HG02973 (cell line): ENCODE measurements around the gene PGLYRP4.
"Not testable (repeated sequence)": the region's sequence is repeated elsewhere in the genome, so short reads cannot be mapped to it uniquely, and the experiment has no call there.

Source experiments
- ATAC-seq: cut with Tn5 transposase; IDR thresholded peaks from one replicate; pipeline ENCODE4 v1.9.1; 2021; ENCODE audit warnings: moderate library complexity; ENCODE audit not compliant: unreplicated experiment

The PGLYRP4 gene

DNA sequence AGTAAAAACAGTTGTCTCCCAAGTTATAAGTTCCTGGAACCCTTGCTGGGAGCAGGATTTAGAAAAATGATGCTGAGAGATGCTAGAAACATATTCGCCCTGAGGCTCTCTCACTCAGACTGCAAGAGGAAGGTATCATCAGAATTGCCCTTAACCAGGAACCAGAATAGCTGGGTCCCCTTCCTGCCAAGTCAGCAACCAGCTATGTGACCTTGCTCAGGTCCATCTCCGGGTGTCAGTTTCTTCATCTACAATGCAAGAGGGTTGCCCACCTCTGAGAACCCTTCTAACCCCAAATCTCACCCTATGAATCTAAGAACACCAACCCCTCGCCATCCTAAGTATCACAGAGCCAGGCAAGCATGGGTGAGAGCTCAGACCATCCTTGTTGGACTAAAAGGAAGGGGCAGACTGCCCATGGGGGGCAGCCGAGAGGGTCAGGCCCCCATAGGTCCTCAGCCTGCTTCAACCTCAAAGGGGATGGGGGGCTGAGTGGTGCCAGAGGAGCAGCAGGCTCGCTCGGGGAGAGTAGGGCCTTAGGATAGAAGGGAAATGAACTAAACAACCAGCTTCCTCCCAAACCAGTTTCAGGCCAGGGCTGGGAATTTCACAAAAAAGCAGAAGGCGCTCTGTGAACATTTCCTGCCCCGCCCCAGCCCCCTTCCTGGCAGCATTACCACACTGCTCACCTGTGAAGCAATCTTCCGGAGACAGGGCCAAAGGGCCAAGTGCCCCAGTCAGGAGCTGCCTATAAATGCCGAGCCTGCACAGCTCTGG, 8.6 kb upstream of the PGLYRP4 start:
- no peak for ATAC-seq

DNA sequence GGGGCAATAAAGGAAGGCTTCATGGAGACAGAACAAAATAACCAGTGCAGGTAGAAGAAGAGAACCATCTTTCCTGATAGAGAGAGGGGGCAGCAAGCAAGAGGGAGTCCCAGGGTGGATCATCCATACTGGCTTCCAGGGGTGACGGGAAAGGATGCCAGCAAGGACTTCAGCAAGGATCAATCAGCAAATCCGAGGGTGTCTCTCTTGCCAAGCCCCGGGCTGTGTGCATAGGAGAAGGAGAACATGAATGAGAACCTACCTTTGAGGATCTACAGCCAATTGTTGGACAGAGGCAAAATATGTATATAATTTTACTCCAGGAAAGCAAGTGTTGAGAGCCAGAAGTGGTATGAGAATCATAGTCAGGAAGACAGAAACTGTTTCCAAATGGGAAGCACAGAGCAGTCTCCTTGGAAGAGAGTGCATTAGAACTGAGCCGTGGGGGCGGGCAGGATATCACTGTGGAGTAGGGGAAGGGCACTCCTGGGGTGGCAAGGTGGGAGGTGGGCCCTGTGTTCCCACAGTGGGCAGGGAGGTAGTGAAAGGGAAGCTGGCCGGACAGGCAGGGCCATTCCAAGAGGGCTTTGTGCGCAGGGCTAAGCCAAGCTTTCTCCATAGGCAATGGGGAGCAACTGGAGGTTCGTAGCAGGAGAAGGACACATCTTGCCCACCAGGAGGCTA, 7.9 kb upstream of the PGLYRP4 start:
- no peak for ATAC-seq

DNA sequence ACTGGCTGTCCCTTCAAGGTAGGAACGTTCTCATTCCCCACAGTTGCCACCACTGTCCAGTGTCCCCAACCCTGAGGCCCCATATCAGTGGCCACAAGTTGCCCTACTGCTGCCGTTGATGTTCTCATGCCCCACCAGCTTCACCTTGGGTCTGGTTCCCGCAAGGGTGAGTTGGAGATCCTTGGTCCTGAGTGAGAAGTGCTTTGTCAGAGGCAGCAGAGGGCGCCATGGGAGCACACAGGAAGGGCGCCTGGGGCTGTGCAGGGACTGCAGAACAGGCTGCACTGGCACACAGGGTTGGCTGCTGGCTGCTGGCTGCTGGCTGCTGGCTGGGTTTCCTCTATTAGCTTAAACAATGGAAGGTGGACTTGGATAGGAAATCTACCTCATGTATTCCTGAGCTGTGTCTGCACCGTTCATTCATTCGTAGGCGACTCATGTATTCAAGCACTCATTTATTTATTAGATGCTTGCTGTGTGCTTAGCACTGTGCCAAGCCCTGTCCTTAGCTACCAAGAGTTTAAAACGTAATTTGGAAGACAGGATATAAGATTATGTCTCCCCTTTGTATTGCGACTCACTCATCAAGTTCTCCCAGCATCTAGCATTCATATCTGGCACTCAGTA, 6.9 kb upstream of the PGLYRP4 start:
- no peak for ATAC-seq

DNA sequence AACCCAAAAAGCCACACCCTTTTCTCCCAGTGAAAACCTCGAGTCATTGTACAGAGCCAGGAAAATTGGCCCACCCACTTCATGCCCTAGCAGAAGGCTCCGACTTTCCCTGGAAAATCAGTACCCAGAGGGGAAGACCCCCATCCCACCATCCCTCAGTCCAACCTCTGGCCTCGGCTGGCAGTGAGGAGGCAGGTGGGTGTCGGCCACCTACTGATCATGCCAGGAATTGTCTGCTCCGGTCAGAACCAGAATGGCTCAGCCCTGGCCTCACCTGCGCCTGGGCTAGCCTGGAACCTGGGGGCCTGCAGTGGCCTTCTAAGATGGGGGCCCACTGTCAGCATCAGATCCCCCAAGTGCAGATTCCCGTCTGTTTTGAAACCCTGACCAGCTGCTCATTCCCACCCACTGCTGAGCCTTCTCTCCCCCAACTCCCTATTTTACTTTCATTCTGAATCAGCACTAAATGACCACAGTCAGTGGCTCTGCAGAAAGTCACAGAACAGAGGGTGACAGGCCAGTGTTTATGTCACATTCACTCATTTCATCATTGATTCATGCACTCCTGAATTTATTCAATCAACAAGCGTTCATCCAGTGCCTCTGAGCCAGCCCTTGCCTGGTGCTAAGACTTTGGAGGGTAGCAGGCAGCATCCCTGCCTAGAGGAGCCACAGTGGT, 6.0 kb upstream of the PGLYRP4 start:
- no peak for ATAC-seq

DNA sequence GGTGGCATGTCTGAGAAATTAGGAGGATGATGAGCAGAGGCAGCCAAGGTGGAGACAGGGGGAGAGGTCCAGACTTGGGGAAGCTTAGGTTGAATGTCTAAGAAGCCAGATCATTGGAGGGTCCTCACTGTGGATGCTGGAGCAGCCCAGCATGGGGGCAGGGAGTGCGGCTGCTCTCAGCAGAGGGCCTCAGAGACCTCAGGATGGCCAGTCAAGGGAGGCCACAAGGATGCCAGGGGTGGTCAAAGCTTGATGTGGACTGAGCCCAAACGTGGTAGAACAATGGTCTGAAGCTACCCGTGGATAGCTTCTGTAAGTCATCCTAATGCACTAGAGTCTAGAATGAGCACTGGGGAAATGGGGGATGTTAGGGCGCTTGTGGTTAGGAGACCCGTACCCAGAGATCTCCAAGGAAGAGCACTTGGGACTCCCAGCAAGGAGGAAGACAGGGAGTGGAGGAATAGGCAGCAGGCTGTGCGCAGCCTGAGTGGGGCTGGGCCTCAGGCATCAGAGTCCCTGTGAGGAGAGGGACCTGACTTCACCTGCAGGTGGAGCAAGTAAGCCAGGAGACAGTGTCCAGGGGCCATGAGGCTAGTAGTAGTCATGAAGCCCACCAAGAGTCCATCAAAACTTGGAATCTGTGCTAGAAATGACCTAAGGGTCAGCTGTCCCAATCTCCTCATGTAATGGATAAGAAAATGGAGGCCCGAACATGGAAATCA, 4.7 kb upstream of the PGLYRP4 start:
- ATAC-seq: no peak

DNA sequence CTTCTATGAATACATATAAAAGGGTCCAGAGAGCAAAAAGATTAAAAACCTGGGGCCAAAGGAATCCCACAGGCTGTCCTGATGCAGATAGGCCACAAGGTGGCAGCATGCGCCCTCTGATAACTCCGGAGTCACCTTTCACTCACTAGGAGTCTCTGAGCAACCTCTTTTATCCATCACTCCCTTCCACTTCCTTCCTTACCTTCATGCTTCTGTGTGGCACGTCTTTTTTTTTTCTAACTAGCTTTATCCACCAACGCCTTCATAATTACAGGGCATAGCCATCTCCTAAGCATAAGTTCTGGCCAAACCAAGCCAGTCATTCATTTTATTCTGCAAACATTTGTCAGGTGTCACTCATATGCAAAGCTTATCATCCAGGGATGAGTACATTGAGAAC, 3.9 kb upstream of the PGLYRP4 start:
- no peak for ATAC-seq

DNA sequence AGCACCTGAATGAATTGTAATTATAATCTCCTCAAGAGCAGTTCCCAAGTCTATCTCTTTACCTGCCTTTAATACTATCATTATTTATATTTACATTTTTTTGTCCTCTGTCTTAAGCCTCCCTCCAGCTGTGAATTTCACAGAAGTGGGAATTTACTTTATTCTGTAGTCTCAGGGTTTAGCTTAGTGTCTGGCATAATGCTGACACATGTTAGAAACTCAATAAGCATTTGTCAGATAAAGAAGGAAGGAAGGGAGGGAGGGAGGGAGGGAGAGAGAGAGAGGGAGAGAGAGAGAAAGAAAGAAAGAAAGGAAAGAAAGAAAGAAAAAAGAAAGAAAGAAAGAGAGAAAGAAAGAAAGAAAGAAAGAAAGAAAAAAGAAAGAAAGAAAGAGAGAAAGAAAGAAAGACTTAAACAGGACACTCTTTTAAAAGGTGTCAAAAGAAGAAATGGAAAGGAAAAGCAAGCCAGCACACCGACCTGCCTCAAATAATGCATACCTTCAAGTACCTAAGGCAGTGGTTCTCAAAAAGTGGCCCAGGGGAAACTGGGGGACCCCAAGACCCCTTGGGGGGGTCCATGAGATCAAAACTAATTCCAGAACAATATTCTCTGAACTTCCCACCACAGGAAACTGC, 1.8 kb upstream of the PGLYRP4 start:
- ATAC-seq: no peak

DNA sequence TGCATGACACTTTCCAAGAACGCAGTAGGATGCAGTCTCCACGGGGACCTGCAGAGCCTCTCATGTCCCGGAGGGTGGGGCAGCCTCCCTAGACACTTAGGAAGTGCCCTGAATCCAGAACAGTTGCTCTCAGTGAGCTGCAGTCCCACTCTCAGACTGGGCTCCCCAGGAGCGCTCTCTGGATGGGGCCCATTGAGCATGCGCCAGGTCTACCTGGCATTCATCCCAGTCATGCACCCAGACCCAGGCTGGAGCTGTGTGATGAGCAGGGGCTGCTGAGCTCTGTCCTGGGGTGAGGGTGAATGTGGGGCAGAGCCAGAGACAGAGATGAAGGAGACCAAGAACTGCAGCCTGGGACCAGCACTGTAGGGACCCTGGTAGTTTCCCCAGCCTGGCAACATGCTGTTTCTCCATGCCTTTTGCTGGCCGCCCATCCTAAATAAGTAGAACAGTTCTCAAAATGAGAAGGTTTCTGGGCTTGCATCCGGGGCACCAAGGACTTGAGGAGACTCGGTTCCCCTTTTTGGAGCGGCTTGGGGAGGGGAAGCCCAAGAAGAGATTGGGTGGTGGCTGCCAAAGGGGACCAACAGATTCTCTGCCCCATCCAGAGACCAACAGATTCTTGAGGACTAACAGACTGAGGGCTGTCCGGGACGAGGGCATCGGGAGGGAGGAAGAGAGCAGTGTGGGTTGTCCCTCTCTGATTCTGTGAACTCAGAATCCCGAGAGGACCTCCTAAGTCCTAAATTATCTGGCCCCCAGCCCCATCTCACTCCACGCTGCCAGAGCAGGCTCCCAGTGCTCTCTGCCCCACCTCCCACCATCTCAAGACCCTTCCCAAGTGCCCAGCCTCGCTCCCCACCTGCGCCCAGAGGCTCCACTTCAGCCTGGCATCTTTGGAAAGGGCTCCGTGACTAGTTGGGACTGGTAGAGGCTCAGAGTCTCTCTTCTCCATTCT, 1.0 kb upstream of the PGLYRP4 start:
- no peak for ATAC-seq

DNA sequence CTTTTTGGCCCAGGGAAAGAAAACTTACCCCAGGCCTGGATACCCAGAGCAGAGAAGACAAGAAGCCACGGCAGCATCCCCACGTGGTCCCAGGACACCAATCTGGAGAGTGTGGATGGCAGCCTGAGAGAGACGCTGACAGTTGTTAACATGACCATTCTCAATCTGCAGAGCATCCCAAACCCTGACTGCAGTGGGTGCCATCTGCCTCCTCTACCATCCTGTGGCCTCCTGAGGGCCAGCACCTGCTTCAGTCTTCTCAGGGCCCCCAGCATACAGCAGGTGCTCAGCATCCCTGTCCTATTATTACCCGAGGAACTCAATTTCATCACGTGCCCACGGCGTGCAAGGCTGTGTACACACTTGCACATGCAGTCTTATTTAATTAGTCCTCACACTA, 785 bp downstream of the PGLYRP4 start:
- no peak for ATAC-seq

DNA sequence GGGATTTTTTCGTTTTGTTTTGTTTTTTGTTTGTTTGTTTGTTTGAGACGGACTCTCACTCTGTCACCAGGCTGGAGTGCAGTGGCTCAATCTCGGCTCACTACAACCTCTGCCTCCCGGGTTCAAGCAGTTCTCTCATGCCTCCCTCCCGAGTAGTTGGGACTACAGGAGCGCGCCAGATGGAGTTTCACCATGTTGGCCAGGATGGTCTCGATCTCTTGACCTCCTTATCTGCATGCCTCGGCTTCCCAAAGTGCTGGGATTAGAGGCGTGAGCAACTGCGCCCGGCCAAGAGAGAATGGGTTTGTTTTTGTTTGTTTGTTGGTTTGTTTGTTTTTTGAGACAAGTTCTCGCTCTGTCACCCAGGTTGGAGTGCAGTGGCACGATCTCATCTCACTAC, 1.6 kb downstream of the PGLYRP4 start:
- ATAC-seq: not testable (repeated sequence)

DNA sequence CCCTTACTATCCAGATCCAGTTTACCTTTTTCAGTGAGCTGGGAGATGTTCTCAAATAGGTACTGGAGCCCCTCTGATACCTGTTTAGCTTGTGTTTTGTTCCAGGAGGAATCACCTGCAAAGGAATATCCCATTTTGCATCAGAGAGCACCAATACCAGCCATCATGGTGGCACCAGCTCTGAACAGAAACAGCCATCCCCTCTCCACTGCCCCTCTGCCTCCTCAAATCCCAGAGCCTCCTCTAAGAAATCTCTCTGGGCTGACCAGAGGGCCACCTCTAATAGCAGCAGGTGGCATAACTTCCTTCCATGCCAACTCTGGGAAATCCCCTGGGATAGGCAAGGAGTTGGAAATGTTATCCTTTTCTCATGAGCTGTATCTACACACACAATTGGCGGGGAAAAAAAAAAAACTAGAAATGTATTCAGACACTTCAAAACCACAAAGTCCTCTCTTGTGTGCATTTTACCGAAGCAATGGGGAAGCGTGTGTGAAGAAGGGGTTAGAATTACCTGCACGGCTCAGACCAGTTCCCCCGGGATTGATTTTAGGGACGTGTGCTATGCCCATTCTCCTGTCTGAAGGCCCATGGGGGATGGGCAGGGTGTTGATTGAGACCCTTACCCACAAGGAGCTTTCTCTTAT, 2.4 kb downstream of the PGLYRP4 start:
- no peak for ATAC-seq

DNA sequence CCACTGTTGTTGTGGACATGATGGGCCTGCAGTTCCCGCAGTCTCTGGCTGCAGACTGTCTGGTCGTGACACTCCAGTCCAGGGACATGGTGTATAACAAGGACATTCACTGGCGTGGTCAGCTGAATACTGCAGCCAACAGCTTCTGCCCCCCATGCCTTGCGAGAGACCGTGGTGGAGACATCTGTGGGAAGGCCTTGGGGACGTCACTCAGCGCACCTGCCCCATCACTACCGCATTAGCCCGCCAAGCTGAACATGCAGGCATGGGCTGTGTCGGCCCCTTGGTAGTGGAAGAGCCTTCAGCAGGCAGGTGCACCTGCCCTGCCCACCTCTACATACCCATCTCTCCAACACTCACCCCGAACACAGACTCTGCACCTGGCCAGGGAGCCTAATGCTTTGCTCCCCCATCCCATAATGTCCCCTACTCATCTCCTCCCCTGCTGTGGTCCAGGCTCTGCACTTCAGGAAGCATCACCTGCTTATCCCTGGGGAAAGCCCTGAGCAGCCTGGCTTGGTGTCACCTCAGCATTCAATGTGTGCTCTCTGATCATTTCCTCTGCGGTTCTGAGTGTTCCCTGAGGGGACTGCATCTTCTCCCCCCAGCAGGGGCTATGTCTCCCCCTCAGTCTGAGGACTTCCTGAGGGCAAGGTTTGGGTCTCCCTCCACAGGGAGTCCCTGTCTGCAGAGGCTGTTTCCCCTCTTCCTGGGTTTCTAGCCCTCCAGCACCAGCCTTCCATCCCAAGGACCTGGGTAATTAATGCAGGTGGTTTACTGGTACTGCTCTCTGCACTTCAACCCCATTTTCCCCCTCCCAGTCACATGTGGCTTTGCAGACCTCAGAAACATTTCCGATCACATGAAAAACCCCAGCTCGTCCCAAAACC, 3.2 kb downstream of the PGLYRP4 start:
- no peak for ATAC-seq

DNA sequence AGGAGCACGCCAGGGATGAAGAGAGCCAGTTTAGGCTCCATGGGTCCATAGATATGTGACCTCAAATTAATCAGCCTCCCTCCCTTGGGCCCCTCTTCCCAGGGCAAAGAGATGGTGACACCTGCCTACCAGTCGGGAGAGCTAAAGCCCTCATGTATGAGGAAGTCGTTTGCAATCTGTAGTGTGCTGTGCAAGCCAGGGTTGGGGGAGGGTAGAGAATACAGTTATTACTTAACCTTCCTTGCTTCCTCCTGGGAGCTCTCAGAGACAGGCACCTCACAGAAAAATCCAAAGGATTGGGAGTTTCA, 4.0 kb downstream of the PGLYRP4 start:
- no peak for ATAC-seq

DNA sequence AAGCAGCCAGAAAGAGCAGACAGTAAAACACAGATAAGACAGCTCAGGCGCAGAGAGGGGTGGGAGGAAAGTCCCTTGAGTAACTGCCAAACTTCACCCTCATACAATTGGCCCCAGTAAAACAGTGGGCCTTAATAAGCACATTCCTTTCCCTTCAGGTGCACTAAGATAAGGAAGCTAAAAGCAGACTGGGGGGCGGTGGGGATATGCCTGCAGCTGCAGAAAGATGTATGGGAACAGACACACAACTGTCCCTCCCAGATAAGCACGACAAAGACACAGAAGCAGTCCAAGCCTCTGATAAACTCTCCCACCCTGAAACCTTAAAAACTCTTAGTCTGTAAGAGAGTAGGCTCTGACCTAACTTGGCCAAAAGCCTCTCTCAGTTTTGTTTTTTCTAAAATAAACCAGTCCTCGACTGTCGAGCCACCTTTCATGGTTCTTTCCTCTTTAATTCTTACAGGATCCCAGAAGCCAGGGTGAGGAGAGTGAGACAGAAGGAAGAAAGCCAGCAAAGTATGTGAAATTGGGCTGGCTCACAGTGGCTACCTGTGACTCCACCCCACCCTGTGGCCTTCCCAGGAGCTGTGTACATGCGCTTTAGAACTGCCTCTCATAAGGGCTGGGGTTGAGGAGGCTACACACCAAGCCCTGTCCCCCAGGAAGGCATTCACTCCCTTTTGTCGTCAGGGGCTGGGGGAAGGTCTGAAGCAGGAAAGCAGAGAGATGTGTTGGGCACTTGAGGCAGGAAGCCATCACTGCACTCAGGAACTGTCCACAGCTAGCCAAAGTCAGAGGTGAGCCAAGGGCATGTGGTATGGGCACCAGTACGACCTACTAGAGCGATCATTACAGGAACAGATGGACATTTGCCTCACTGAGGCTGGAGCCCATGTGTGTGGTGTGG, 4.6 kb downstream of the PGLYRP4 start:
- no peak for ATAC-seq

DNA sequence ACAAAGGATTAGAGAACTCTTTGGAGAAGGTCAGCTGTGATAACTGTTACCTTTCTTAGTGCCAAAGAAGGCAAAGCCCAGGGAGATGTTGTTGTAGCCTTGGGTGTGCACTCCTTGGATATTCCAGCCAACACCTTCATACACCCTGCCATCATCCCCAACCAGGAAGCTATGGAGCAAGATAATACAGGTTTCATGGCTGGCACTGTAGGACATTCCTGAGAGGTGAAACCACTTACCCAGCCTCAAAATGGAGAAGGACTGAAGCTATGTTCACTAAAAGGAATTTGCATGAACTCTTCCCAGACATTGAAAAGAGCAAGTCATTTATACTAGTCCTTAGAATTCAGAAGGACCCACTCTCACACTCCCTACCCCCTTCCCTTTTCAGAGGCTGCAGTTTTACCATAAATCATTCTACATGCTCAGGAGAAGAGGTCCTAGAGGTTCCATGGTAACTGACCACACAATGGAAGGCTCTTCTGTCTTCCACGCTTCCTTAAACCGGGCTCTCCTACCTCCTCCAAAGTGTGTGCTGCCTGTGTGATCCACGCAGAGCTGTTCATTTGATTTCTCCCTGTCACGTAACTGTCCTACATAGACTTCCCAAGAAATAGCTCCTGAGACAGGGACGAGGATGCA, 5.5 kb downstream of the PGLYRP4 start:
- ATAC-seq: no peak

DNA sequence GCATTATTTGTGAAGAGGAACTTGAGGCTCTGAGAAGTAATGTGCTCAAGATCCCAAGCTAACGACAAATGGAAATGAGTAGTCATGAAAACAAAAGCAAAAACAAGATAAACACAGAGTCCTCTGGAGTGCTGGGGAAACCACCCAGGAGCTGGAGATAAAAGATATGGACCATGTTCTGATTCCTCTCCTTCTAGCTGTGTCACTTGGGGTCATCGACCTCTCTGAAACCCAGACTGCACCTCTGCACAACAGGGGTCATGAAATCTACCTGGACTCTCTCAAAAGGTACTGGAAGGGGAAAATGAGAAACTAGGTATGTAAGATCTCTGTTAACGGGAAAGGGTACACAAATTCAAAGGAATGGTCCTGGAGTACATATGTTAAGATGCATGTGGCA, 6.5 kb downstream of the PGLYRP4 start:
- no peak for ATAC-seq
